Adrenal gland (tissue), 5 donors: Measurements from ENCODE around the gene BTBD9.

Source experiments
- CTCF ChIP-seq, 6 experiments: fragments of 450-650 bp in 4 of 6; fragments of 200-600 bp in 2 of 6; sonication (generic) in 1 of 6; IDR thresholded peaks; 1 replicate in 5 of 6; 2 replicates in 1 of 6; pipeline versions ENCODE4 v1.5.1 to v1.8.0; 2016 to 2021; ENCODE audit warnings: antibody characterized with exemption in 6 of 6, mild to moderate bottlenecking in 2 of 6, moderate library complexity in 1 of 6
- POLR2A ChIP-seq, 2 donors: fragments of 450-650 bp; IDR thresholded peaks; one replicate each; pipeline ENCODE4 v1.6.1; 2017; ENCODE audit warnings: antibody characterized with exemption in 2 of 2, mild to moderate bottlenecking in 2 of 2, moderate library complexity in 1 of 2
- donor health status: DM: no; HTN: no; CAD: no.

GRCh38 chr6:38688579-38689087 is 48.9 kb upstream of the BTBD9 start:
- no peak for TF ChIP-seq CTCF (IDR thresholded peaks at IDR 0.05)
- TF ChIP-seq POLR2A (IDR thresholded peaks at IDR 0.05) = no peak
